HG02588 (cell line): Measurements from ENCODE around the gene DCUN1D1.

ENCODE experiments used
- ATAC-seq: cut with Tn5 transposase; IDR thresholded peaks from one replicate; pipeline ENCODE4 v1.9.1; 2021; ENCODE audit warnings: mild to moderate bottlenecking, moderate library complexity; ENCODE audit not compliant: unreplicated experiment

The DCUN1D1 gene

DNA sequence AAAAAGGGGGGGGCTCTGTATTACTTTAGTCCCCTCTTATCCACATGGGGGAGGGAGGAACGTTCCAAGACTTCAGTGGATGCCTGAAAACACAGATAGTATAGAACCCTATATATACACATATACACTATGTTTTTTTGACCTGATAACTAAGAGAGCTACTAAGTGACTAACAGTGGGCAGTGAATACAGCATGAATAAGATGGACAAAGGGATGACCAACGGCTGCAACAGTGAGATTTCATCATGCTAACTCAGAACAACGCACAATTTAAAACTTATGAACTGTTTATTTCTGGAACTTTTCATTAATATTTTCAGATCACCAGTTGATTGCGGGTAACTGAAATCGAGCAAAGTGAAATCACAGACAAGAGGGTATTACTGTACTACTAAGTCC lies 7.3 kb downstream of the DCUN1D1 start:
- ATAC-seq: no peak

DNA sequence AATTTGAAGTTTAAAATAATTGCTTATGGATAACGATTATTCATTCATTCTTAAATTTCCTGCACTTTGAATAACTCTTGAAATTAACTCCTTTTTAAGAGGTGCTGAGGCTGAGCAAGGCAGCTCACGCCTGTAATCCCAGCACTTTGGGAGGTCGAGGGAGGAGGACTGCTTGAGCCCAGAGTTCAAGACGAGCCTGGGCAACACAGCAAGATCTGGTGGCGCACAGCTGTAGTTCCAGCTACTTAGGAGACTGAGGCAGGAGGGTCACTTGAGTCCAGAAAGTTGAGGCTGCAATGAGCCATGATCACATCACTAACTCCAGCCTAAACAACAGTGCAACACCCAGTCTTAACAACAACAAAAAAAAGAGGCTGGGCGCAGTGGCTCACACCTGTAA lies 8.0 kb downstream of the DCUN1D1 start:
- ATAC-seq: no peak

- ATAC-seq: no peak
These were observed 8.7 kb downstream of the DCUN1D1 start for GRCh38 chr3:182971637-182972036.

GRCh38 chr3:182970811-182971418 lies 9.4 kb downstream of the DCUN1D1 start:
- ATAC-seq: no peak

DNA sequence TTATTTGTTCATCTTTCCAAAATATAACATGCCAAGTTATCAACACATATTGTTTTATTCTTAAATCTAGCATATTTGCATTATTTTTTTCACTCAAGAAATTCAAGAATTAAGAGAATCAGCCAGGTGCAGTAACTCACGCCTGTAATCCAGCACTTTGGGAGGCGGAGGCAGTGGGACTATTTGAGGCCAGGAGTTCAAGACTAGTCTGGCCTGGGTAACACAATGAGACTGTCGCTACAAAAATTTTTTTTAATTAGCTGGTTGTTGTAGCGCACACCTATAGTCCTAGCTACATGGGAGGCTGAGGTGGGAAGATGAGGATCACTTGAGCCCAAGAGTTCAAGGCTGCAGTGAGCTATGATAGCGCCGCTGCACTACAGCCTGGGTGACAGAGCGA lies 10.5 kb downstream of the DCUN1D1 start:
- ATAC-seq: no peak

- no peak for ATAC-seq
These were observed 11.1 kb downstream of the DCUN1D1 start for GRCh38 chr3:182969277-182969676.

DNA sequence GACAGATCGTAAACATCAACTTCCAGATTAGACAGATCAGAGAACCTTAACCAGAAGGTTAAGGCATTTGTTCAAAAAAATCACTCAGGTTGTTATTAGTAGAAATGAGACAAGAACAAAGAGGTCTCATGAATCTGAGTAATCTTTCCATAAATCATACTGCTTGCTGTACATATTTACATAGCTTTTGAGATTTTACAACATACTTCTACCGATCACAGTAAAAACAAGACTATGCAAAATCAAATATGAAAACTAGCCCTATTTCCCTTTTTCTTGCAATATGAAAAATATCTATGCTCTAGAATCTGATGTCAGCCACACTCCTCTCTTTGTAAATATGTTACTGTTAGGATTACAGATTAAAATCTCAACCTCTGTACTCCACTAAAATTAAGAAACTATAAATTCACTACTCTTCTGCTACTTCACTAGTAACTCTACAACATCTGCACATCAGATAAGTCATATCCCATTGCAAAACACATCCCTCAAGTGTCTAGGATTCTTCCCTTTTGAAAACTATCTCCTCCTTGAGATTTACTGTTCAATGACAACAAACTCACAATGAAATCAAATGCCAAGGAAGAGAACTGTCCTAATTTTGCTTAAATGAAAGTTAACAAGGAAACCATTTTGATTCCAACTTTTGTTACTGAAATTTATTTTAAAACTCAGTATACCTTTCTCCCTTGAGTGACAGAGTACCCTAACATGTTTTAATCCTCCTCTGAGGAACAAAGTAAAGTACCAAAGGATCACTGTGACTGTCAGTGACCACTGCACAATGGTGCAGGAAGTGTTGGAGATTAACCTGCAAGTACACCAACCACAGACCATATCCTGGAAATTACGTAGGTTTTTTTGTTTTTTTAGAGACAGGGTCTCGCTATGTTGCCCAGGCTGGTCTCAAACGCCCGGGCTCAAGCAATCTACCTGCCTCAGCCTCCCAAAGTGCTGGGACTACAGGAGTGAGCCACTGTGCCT lies 12.8 kb downstream of the DCUN1D1 start:
- peak; percentile 58 for ATAC-seq

DNA sequence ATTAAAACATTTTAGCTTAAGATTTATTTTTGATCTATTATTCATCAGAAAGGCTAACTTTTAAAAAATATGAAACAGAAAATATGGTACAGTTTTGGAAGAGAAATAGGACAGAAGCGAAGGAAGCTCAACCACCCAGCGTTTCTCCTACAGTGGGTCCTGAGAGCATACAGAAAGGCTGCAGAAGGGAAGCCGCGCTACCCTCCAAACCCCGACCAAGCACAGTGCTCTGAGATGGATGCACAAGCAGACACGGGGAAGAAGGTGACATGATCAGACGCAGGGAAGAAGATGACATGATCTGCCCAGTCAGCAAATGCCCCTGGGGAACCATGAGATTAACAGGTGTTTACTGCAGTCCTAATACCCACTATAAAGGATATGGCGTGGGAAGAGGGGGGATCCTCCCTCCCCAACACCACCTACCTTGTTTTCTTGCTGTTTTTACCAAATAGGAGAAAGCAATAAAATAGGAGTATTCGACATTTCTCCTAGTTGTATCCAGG lies 14.4 kb downstream of the DCUN1D1 start:
- no peak for ATAC-seq

GRCh38 chr3:182964179-182964578 lies 16.2 kb downstream of the DCUN1D1 start:
- no peak for ATAC-seq

- ATAC-seq: no peak
These were observed 18.2 kb downstream of the DCUN1D1 start for GRCh38 chr3:182962166-182962565.

GRCh38 chr3:182959474-182960350 lies 20.6 kb downstream of the DCUN1D1 start:
- no peak for ATAC-seq

- ATAC-seq: no peak
These were observed 22.6 kb downstream of the DCUN1D1 start for GRCh38 chr3:182957676-182958266.

- no peak for ATAC-seq
These were observed 23.1 kb downstream of the DCUN1D1 start for GRCh38 chr3:182957226-182957625.

DNA sequence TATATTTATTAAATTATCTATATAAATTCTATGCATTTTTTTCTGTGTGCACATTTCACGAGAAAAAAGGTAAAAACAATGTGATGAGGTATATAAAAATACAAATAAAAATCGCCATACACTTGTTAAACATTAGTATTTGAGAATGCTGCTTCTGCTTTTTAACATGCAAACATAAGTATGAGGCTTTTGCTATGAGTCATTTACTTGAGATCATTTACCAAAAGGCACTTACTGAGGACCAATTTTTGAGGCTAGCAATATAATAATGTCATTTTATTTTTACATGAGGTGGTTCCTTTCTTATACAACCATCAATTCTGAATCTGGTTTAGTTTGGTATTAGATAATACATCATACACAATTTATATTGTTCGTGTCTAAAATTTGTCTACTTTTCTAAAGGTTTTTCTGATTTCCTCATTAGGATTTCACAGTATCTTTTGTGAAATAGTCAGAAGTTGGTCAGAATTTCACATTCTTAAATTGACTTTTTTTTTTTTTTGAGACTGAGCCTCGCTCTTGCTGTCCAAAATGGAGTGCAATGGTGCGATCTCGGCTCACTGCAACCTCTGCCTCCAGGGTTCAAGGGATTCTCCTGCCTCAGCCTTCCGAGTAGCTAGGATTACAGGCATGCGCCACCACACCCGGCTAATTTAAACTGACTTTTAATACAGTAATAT lies 25.6 kb downstream of the DCUN1D1 start:
- ATAC-seq: peak; percentile 92

GRCh38 chr3:182949688-182950087 lies 30.6 kb downstream of the DCUN1D1 start:
- ATAC-seq: no peak

- no peak for ATAC-seq
These were observed 32.0 kb downstream of the DCUN1D1 start for GRCh38 chr3:182948305-182948704.

- no peak for ATAC-seq
These were observed 32.5 kb downstream of the DCUN1D1 start for GRCh38 chr3:182947888-182948287.

- ATAC-seq: no peak
These were observed 38.6 kb downstream of the DCUN1D1 start for GRCh38 chr3:182941719-182942118.

DNA sequence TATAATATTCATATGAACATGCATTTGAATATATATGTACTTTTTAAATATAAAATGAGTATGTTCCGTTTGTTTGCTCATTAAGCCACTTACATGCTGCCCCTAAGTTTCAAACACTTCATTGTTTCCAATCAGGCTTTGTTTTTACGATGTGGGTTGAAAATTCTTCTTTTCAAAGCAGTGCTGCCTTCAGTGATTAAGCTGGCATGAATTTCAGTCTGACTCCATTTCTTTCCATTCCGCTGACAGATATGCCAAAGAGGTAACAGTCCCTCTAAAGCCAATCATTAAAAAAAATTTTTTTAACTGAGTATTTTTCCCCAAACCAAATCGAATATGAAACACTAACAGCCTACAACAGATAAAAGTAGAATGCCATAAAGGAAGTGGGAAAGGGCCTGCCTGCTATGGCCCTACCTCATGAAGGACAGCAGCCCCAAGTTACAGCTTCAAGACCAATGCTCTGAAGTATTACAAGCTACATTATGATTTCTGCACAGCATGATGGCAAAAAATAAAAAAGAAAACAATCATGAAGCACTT lies 40.0 kb downstream of the DCUN1D1 start:
- no peak for ATAC-seq
